ENCODE results near the gene PDLIM3. TPM values are rescaled to one million over a fixed set of nuclear protein-coding genes. Genes with fewer than 3 reads are reported as not detected.

The PDLIM3 gene
- total and polyA plus RNA-seq, 2 experiments from 2014 or later: 8.5 to 18.0 TPM

- H3K27me3 Mint-ChIP-seq (ENCODE audit: insufficient read depth, low read depth, poor library complexity): peaks cover 13% of the 10 kb centered on the region
These were observed 70.4 kb downstream of the PDLIM3 start for GRCh38 chr4:185464887-185465286.

GRCh38 chr4:185464183-185464582 lies 71.1 kb downstream of the PDLIM3 start:
- H3K4me1 ChIP-seq (ENCODE audit: insufficient read depth): peaks cover 5% of the 10 kb centered on the region; the same call in 1 of the 2 replicates
- H2AFZ ChIP-seq: peak overlapping the region; percentile 6; the same call in 1 of the 2 replicates
- no peaks in the 10 kb centered on the region for H3K36me3 ChIP-seq (ENCODE audit: insufficient read depth)
- H4K20me1 ChIP-seq (replicated peaks; ENCODE audit: insufficient read depth): no peaks in the 10 kb centered on the region
- no peaks in the 10 kb centered on the region for H3K79me2 ChIP-seq (replicated peaks; ENCODE audit: insufficient read depth)
- no peak overlapping the region for H3K4me3 ChIP-seq
- no peaks in the 10 kb centered on the region for H3K27me3 ChIP-seq (ENCODE audit: insufficient read depth)
- no peaks in the 10 kb centered on the region for H3F3A ChIP-seq (replicated peaks; ENCODE audit: low read depth)
- no peak overlapping the region for H3K4me2 ChIP-seq
- Mint-ChIP-seq H3K4me3 (no peak overlapping the region), H3K4me1 (peaks cover 20% of the 10 kb centered on the region), H3K27me3 (ENCODE audit: insufficient read depth, low read depth, poor library complexity) (peaks cover 8% of the 10 kb centered on the region), H3K27ac (no peak overlapping the region), H3K36me3 (ENCODE audit: low read depth) (no peaks in the 10 kb centered on the region), H3K9me3 (no peaks in the 10 kb centered on the region)
- no peak overlapping the region for H3K27ac ChIP-seq (ENCODE audit: low read depth)
- TF ChIP-seq ETS1 (IDR thresholded peaks at IDR 0.05) (no peak), ZNF331 (CRISPR knock-in tag; IDR thresholded peaks at IDR 0.05; ENCODE audit: low read depth) (no peak), ZNF114 (CRISPR knock-in tag; IDR thresholded peaks at IDR 0.05) (no peak), CTCF (conservative IDR thresholded peaks at IDR 0.05; ENCODE audit: low read depth in 2 of 2) (peak in 1 of 2 experiments; percentile 59; a peak in 2 of 4 replicates)
- ATAC-seq (peak; percentile 94), DNase-seq (ENCODE audit: low spot score) (peak; percentile 63)
- H3K9me2 ChIP-seq (ENCODE audit: insufficient read depth): no peaks in the 10 kb centered on the region

More at GRCh38 chr4:185464887-185465286, 70.4 kb downstream of the PDLIM3 start:
- no peaks in the 10 kb centered on the region for H4K20me1 ChIP-seq (replicated peaks; ENCODE audit: insufficient read depth)
- H3K4me1 ChIP-seq (ENCODE audit: insufficient read depth): peaks cover 5% of the 10 kb centered on the region; the same call in 1 of the 2 replicates
- no peak overlapping the region for H3K27ac ChIP-seq (ENCODE audit: low read depth)
- H3K9me3 Mint-ChIP-seq: no peaks in the 10 kb centered on the region
- DNase-seq (ENCODE audit: low spot score): no peak
- H3K4me3 Mint-ChIP-seq: no peak overlapping the region
- no peak overlapping the region for H3K4me3 ChIP-seq
- TF ChIP-seq POLR2AphosphoS5 (IDR thresholded peaks at IDR 0.05; ENCODE audit: low read depth): no peak
- H3K4me1 Mint-ChIP-seq: peaks cover 27% of the 10 kb centered on the region
- no peak overlapping the region for H3K27ac Mint-ChIP-seq
- H3K36me3 ChIP-seq (ENCODE audit: insufficient read depth): no peaks in the 10 kb centered on the region
- H3K4me2 ChIP-seq: no peak overlapping the region; the same call in 1 of the 2 replicates
- 0 out of 2 replicates have a peak, but pooled peaks cover under 1% of the 10 kb centered on the region for H3K27me3 ChIP-seq (ENCODE audit: insufficient read depth)
- H3F3A ChIP-seq (replicated peaks; ENCODE audit: low read depth): no peaks in the 10 kb centered on the region
- H2AFZ ChIP-seq: no peak overlapping the region
- no peaks in the 10 kb centered on the region for H3K36me3 Mint-ChIP-seq (ENCODE audit: low read depth)
- no peaks in the 10 kb centered on the region for H3K79me2 ChIP-seq (replicated peaks; ENCODE audit: insufficient read depth)
- no peak for ATAC-seq
- H3K9me2 ChIP-seq (ENCODE audit: insufficient read depth): no peaks in the 10 kb centered on the region

GRCh38 chr4:185463541-185463940 lies 71.8 kb downstream of the PDLIM3 start:
- no peaks in the 10 kb centered on the region for H3K79me2 ChIP-seq (replicated peaks; ENCODE audit: insufficient read depth)
- H3K4me2 ChIP-seq: no peak overlapping the region
- Mint-ChIP-seq H3K36me3 (ENCODE audit: low read depth) (no peaks in the 10 kb centered on the region), H3K27ac (no peak overlapping the region), H3K27me3 (ENCODE audit: insufficient read depth, low read depth, poor library complexity) (peaks cover 8% of the 10 kb centered on the region), H3K9me3 (no peaks in the 10 kb centered on the region), H3K4me3 (no peak overlapping the region), H3K4me1 (peaks cover 18% of the 10 kb centered on the region)
- peak overlapping the region; percentile 6; the same call in 1 of the 2 replicates for H2AFZ ChIP-seq
- no peak for DNase-seq (ENCODE audit: low spot score)
- H3K4me1 ChIP-seq (ENCODE audit: insufficient read depth): peaks cover 5% of the 10 kb centered on the region; the same call in 1 of the 2 replicates
- H3K4me3 ChIP-seq: no peak overlapping the region
- H3K9me2 ChIP-seq (ENCODE audit: insufficient read depth): no peaks in the 10 kb centered on the region
- H3F3A ChIP-seq (replicated peaks; ENCODE audit: low read depth): no peaks in the 10 kb centered on the region
- no peaks in the 10 kb centered on the region for H3K36me3 ChIP-seq (ENCODE audit: insufficient read depth)
- ATAC-seq: peak; percentile 57
- no peaks in the 10 kb centered on the region for H3K27me3 ChIP-seq (ENCODE audit: insufficient read depth)
- H3K27ac ChIP-seq (ENCODE audit: low read depth): no peak overlapping the region
- H4K20me1 ChIP-seq (replicated peaks; ENCODE audit: insufficient read depth): no peaks in the 10 kb centered on the region
- TF ChIP-seq POLR2AphosphoS5 (IDR thresholded peaks at IDR 0.05; ENCODE audit: low read depth): no peak
- TF ChIP-seq STAT1 (IDR thresholded peaks at IDR 0.05; ENCODE audit: unreplicated experiment): no peak
- TF ChIP-seq CTCF (conservative IDR thresholded peaks at IDR 0.05; ENCODE audit: low read depth in 2 of 2): no peak
- no peak for TF ChIP-seq NANOG (IDR thresholded peaks at IDR 0.05; ENCODE audit: borderline replicate concordance)
- no peak for TF ChIP-seq ETS1 (IDR thresholded peaks at IDR 0.05)
- no peak for TF ChIP-seq REST (IDR thresholded peaks at IDR 0.05; ENCODE audit: unreplicated experiment)
- TF ChIP-seq EZH2phosphoT487 (IDR thresholded peaks at IDR 0.05; ENCODE audit: unreplicated experiment): no peak

Data from GM23338 (cell line).